NT2/D1 (cell line): ENCODE measurements around the gene CDH3.

Experiments
- SUZ12 ChIP-seq: IDR thresholded peaks from 2 replicates; pipeline ENCODE4 v1.6.1; 2011; ENCODE audit not compliant: insufficient read length, insufficient read depth; ENCODE audit errors: extremely low read depth
- YY1 ChIP-seq: IDR thresholded peaks from 2 replicates; pipeline ENCODE4 v1.6.1; 2011; ENCODE audit not compliant: insufficient read length, insufficient read depth
- ZNF274 ChIP-seq: IDR thresholded peaks from 2 replicates; pipeline ENCODE4 v1.6.1; 2011; ENCODE audit warnings: mild to moderate bottlenecking, low read depth, low read length

DNA sequence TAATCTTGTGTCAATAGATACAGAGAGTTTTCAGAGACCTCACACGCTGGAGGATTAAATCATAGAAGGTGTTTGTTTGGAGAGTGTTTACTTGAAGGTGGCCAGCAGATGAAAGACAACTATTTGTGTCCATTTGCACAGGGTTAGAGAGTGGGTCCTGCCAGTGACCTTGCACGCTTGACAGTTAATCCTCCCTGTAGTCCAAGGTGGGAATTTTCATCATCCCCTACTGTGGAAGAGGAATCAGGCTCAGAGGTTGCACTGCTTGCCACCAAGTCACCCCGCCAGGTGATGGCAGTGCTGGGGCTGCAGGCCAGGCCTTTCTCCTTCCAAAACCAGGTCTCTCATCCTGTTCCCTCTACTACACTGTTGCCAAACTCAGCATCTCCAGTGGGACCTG is 104.3 kb downstream of the CDH3 start:
- TF ChIP-seq SUZ12, result no peak
- no peak for TF ChIP-seq YY1
- TF ChIP-seq ZNF274, result no peak
